Left kidney (tissue), 2 donors: ENCODE data around the gene POLR3B. TPM values are rescaled to one million over a fixed set of nuclear protein-coding genes. Genes with fewer than 3 reads are reported as not detected.

ENCODE experiments used
- DNase-seq: peaks from one replicate; pipeline ENCODE4 v3.0.0-alpha.2; 2013
- polyA plus RNA-seq: library from polyadenylated mRNA; unstranded; fragments of 120-200 nt; gene quantifications from one replicate; pipeline ENCODE4 v1.2.1, GENCODE V29; 2013; ENCODE audit not compliant: insufficient read length

POLR3B gene
- polyA plus RNA-seq, 1 donor: 18.3 TPM

GRCh38 chr12:106415134-106415533 is 57.6 kb downstream of the POLR3B start:
- no peak for DNase-seq

GRCh38 chr12:106416273-106416672 is 58.7 kb downstream of the POLR3B start:
- DNase-seq: no peak

- no peak for DNase-seq
These were observed 60.7 kb downstream of the POLR3B start for GRCh38 chr12:106417926-106418910.

GRCh38 chr12:106418970-106419369 is 61.4 kb downstream of the POLR3B start:
- no peak for DNase-seq

- DNase-seq: no peak
These were observed 65.7 kb downstream of the POLR3B start for GRCh38 chr12:106423291-106423690.

GRCh38 chr12:106425061-106425702 is 67.6 kb downstream of the POLR3B start:
- no peak for DNase-seq

GRCh38 chr12:106427917-106428316 is 70.4 kb downstream of the POLR3B start:
- DNase-seq: no peak

GRCh38 chr12:106428384-106428783 is 70.8 kb downstream of the POLR3B start:
- DNase-seq: no peak

GRCh38 chr12:106429043-106429552 is 71.5 kb downstream of the POLR3B start:
- DNase-seq: no peak

- no peak for DNase-seq
These were observed 72.1 kb downstream of the POLR3B start for GRCh38 chr12:106429636-106430035.

- DNase-seq: no peak
These were observed 74.4 kb downstream of the POLR3B start for GRCh38 chr12:106431839-106432411.

- DNase-seq: no peak
These were observed 75.5 kb downstream of the POLR3B start for GRCh38 chr12:106433055-106433454.

GRCh38 chr12:106434526-106434925 is 77.0 kb downstream of the POLR3B start:
- DNase-seq: no peak

- DNase-seq: no peak
These were observed 78.6 kb downstream of the POLR3B start for GRCh38 chr12:106436164-106436563.

- no peak for DNase-seq
These were observed 85.0 kb downstream of the POLR3B start for GRCh38 chr12:106442575-106442974.

- DNase-seq: no peak
These were observed 87.5 kb downstream of the POLR3B start for GRCh38 chr12:106445053-106445452.

GRCh38 chr12:106445959-106446358 is 88.4 kb downstream of the POLR3B start:
- DNase-seq: no peak

GRCh38 chr12:106446419-106447092 is 89.0 kb downstream of the POLR3B start:
- no peak for DNase-seq

GRCh38 chr12:106452309-106452708 is 94.8 kb downstream of the POLR3B start:
- DNase-seq: no peak

- no peak for DNase-seq
These were observed 97.6 kb downstream of the POLR3B start for GRCh38 chr12:106455111-106455510.

GRCh38 chr12:106459124-106459523 is 101.6 kb downstream of the POLR3B start:
- no peak for DNase-seq

- no peak for DNase-seq
These were observed 102.0 kb downstream of the POLR3B start for GRCh38 chr12:106459534-106459933.
